Body of pancreas (tissue), 4 donors: Measurements from ENCODE around the gene ALPL. TPM values are rescaled to one million over a fixed set of nuclear protein-coding genes. Genes with fewer than 3 reads are reported as not detected.
A peak's percentile ranks its signal among the peaks of the same experiment; 100 is the strongest.

ENCODE experiments used
- ATAC-seq: fragments of 150-250 bp; one replicate; pipeline ENCODE4 v1.9.1; 2016
- DNase-seq, 4 donors: peaks; one replicate each; pipeline ENCODE4 v3.0.0-alpha.2; 2019
- H3K27ac ChIP-seq, 4 donors: fragments of 200-600 bp; sonication (generic); 1 replicate in 3 of 4; 2 replicates in 1 of 4; pipeline versions ENCODE4 v1.5.1 to v1.6.1; 2016 to 2019; ENCODE audit warnings: mild to moderate bottlenecking in 1 of 4, mixed read lengths in 1 of 4, moderate library complexity in 1 of 4
- H3K27me3 ChIP-seq, 2 donors: fragments of 200-600 bp; sonication (generic); one replicate each; pipeline ENCODE4 v1.6.0; 2016; ENCODE audit warnings: mild to moderate bottlenecking in 1 of 2
- H3K36me3 ChIP-seq, 2 donors: fragments of 200-600 bp; sonication (generic); replicated peaks in 1 of 2; 2 replicates each; pipeline ENCODE4 v1.5.1; 2016; ENCODE audit warnings: low read depth in 2 of 2; ENCODE audit not compliant: insufficient read depth in 1 of 2
- H3K4me1 ChIP-seq: fragments of 200-600 bp; sonication (generic); one replicate; pipeline ENCODE4 v1.6.0; 2016
- H3K4me3 ChIP-seq, 2 donors: fragments of 200-600 bp; sonication (generic); 1 replicate in 1 of 2; 2 replicates in 1 of 2; pipeline ENCODE4 v1.5.1; 2016 to 2019
- H3K9me3 ChIP-seq, 3 donors: fragments of 200-600 bp; sonication (generic); 1 replicate in 2 of 3; 2 replicates in 1 of 3; pipeline ENCODE4 v1.5.1; 2016
- POLR2A ChIP-seq, 3 donors: fragments of 450-650 bp; IDR thresholded peaks; one replicate each; pipeline ENCODE4 v1.6.1; 2016; ENCODE audit warnings: antibody characterized with exemption in 3 of 3, mild to moderate bottlenecking in 2 of 3
- WGBS, 2 donors: methylation state at CpG; one replicate each; pipeline ENCODE4 v1.1.5; 2017; 5-methylcytosine and 5-hydroxymethylcytosine counted together
- intact Hi-C: fragments of 100-400 bp; cut with DNase I; formaldehyde crosslinking; loops from one replicate; pipeline ENCODE4 v1.15.1; 2023
- total RNA-seq, 2 donors: library from RNA; depleted of rRNA; stranded (reverse); fragments of >200 nt; gene quantifications; one replicate each; pipeline ENCODE4 v1.1.0, GENCODE V29; 2016
- TF ChIP-seq, protein P1 (sequence below), 7 experiments: fragments of 450-650 bp in 4 of 7; fragments of 200-600 bp in 3 of 7; sonication (generic) in 3 of 7; IDR thresholded peaks; one replicate each; pipeline ENCODE4 v1.5.1; 2016 to 2019; ENCODE audit warnings: antibody characterized with exemption in 7 of 7

The ALPL gene
- total RNA-seq, 2 donors from 2014 or later: 3.4 to 10.9 TPM

DNA sequence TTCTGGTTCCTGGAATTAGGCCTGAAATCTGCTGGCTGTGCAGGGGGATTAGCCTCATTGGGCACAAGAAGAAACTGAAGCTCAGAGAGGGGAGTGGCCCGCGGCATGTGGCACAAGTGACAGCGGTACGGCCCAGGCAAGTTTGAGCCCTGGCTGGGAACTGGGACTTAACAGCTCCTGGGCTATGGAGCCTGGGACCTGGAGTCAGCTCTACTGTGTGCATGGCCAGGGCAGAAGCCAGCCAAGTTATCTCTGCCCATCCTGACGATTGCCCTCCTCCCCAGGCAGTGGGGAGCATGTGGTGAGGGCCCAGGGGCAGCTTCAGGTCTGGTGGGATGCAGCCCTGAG is 61.3 kb downstream of the ALPL start:
- Histone ChIP-seq H3K4me1 (peaks cover 4% of the 10 kb centered on the region), H3K27ac (no peak overlapping the region), H3K9me3 (no peaks in the 10 kb centered on the region), H3K4me3 (no peak overlapping the region), H3K36me3 (no peaks in the 10 kb centered on the region), H3K27me3 (no peaks in the 10 kb centered on the region)
- ATAC-seq (no peak), DNase-seq (no peak)
- intact Hi-C loops: no loop called here
- 91 to 94% methylated on average over 4 to 5 of the region's 5 CpGs for WGBS, 2 donors
- TF ChIP-seq, protein P1, sequence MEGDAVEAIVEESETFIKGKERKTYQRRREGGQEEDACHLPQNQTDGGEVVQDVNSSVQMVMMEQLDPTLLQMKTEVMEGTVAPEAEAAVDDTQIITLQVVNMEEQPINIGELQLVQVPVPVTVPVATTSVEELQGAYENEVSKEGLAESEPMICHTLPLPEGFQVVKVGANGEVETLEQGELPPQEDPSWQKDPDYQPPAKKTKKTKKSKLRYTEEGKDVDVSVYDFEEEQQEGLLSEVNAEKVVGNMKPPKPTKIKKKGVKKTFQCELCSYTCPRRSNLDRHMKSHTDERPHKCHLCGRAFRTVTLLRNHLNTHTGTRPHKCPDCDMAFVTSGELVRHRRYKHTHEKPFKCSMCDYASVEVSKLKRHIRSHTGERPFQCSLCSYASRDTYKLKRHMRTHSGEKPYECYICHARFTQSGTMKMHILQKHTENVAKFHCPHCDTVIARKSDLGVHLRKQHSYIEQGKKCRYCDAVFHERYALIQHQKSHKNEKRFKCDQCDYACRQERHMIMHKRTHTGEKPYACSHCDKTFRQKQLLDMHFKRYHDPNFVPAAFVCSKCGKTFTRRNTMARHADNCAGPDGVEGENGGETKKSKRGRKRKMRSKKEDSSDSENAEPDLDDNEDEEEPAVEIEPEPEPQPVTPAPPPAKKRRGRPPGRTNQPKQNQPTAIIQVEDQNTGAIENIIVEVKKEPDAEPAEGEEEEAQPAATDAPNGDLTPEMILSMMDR (IDR thresholded peaks at IDR 0.05): no peak
- TF ChIP-seq POLR2A (IDR thresholded peaks at IDR 0.05): no peak

- no peaks in the 10 kb centered on the region for H3K27me3 ChIP-seq
- ATAC-seq (no peak), DNase-seq (no peak)
- intact Hi-C loops: no loop called here
- 82 to 93% methylated on average over 4 of the region's 4 CpGs for WGBS, 2 donors
- H3K36me3 ChIP-seq: no peaks in the 10 kb centered on the region
- H3K4me1 ChIP-seq: peaks cover 4% of the 10 kb centered on the region
- H3K9me3 ChIP-seq: no peaks in the 10 kb centered on the region
- TF ChIP-seq POLR2A (IDR thresholded peaks at IDR 0.05): no peak
- TF ChIP-seq, protein P1 (IDR thresholded peaks at IDR 0.05): no peak
- H3K27ac ChIP-seq: no peak overlapping the region
- no peak overlapping the region for H3K4me3 ChIP-seq
These were observed 61.7 kb downstream of the ALPL start for GRCh38 chr1:21570885-21571284.

- WGBS, 2 donors: 87 to 91% methylated on average over 3 to 6 of the region's 6 CpGs
These were observed 63.0 kb downstream of the ALPL start for GRCh38 chr1:21572221-21572620.

DNA sequence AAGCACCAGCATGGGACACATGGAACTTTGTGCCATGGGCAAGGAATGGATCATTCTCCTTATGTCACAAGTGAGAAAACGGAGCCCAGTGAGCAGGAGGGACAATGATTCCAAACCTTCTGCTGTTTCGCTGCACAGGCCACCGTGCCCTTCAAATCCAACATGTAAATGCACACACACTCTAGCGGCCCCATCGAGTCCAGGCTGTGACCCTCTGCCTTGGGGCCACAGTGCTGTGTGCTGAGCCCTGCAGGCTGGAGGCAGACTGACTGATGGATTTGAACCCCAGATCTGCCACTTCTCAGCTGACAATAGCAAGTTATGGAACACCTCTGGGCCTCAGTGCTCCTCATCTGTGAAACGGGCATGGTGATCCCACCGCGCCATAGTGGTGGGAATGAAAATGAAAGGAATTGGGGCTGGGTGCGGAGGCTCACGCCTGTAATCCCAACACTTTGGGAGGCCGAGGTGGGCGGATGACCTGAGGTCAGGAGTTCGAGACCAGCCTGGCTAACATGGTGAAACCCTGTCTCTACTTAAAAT is 63.6 kb downstream of the ALPL start:
- Histone ChIP-seq H3K27ac (no peak overlapping the region), H3K27me3 (no peaks in the 10 kb centered on the region), H3K9me3 (no peaks in the 10 kb centered on the region), H3K36me3 (no peaks in the 10 kb centered on the region), H3K4me3 (no peak overlapping the region), H3K4me1 (peaks cover 4% of the 10 kb centered on the region)
- DNase-seq: no peak
- ATAC-seq: no peak
- no peak for TF ChIP-seq POLR2A (IDR thresholded peaks at IDR 0.05)
- TF ChIP-seq, protein P1 (IDR thresholded peaks at IDR 0.05): no peak
- intact Hi-C loops: no loop called here
- 86 to 89% methylated on average over 10 to 13 of the region's 13 CpGs for WGBS, 2 donors

More at GRCh38 chr1:21572221-21572620, 63.0 kb downstream of the ALPL start:
- DNase-seq (no peak), ATAC-seq (no peak)
- no peak overlapping the region for H3K4me3 ChIP-seq
- no peaks in the 10 kb centered on the region for H3K9me3 ChIP-seq
- H3K4me1 ChIP-seq: peaks cover 4% of the 10 kb centered on the region
- no peaks in the 10 kb centered on the region for H3K36me3 ChIP-seq
- intact Hi-C loops: no loop called here
- H3K27ac ChIP-seq: no peak overlapping the region
- no peaks in the 10 kb centered on the region for H3K27me3 ChIP-seq
- TF ChIP-seq, protein P1 (IDR thresholded peaks at IDR 0.05): no peak

DNA sequence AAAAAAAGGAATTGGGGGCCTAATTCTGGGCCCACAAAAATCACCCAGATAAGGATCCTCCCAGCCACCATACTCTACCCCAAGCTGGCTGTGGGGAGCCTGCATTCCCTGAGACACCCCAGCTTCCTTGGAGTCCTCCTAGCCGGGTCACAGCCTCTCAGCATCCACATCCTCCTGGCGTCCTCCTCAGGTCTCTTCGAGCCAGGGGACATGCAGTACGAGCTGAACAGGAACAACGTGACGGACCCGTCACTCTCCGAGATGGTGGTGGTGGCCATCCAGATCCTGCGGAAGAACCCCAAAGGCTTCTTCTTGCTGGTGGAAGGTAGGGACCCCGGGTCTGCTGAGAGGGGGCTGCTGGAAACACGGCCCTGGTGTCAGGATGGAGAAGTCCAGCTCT is 64.3 kb downstream of the ALPL start:
- no peak for DNase-seq
- intact Hi-C loops: no loop called here
- 70 to 74% methylated on average over 11 of the region's 11 CpGs for WGBS, 2 donors

More for the DNA sequence above, 64.3 kb downstream of the ALPL start:
- no peak overlapping the region for H3K4me3 ChIP-seq
- TF ChIP-seq POLR2A (IDR thresholded peaks at IDR 0.05): no peak
- TF ChIP-seq, protein P1 (IDR thresholded peaks at IDR 0.05): no peak
- H3K4me1 ChIP-seq: peaks cover 4% of the 10 kb centered on the region
- no peaks in the 10 kb centered on the region for H3K27me3 ChIP-seq
- no peak for ATAC-seq
- H3K27ac ChIP-seq: peak overlapping the region in 1 of 4 donors; percentile 40
- no peaks in the 10 kb centered on the region for H3K9me3 ChIP-seq
- no peaks in the 10 kb centered on the region for H3K36me3 ChIP-seq
